Measurements from ENCODE around the gene GNA14. TPM values are rescaled to one million over a fixed set of nuclear protein-coding genes. Genes with fewer than 3 reads are reported as not detected.

GNA14 gene
- total RNA-seq, 1 donor: 0.72 TPM

GRCh38 chr9:77488439-77489126 is 159.5 kb downstream of the GNA14 start:
- Histone ChIP-seq H3K4me2 (ENCODE audit: insufficient read depth, low read length) (no peak overlapping the region), H3K79me2 (ENCODE audit: insufficient read depth, low read length) (no peaks in the 10 kb centered on the region), H3K36me3 (ENCODE audit: insufficient read depth, low read length) (no peaks in the 10 kb centered on the region), H3K27me3 (ENCODE audit: insufficient read depth, low read length) (no peaks in the 10 kb centered on the region), H2AFZ (ENCODE audit: low read length) (peak overlapping the region; percentile 12), H3K9me3 (ENCODE audit: low read depth, low read length) (no peaks in the 10 kb centered on the region), H3K27ac (ENCODE audit: low read depth, low read length) (no peak overlapping the region), H3K4me1 (ENCODE audit: insufficient read depth, low read length) (peaks cover 5% of the 10 kb centered on the region), H4K20me1 (ENCODE audit: insufficient read depth, low read length) (no peaks in the 10 kb centered on the region), H3K4me3 (ENCODE audit: insufficient read depth, low read length) (no peak overlapping the region)
- DNase-seq (ENCODE audit: insufficient read length, low spot score, missing footprints): peak; percentile 73
- TF ChIP-seq CTCF (IDR thresholded peaks at IDR 0.05; ENCODE audit: extremely low read depth, low read depth, low read length): peak; percentile 66

GRCh38 chr9:77486968-77487367 is 161.2 kb downstream of the GNA14 start:
- Histone ChIP-seq H3K79me2 (ENCODE audit: insufficient read depth, low read length) (no peaks in the 10 kb centered on the region), H3K36me3 (ENCODE audit: insufficient read depth, low read length) (no peaks in the 10 kb centered on the region), H3K4me3 (ENCODE audit: insufficient read depth, low read length) (no peak overlapping the region), H2AFZ (ENCODE audit: low read length) (no peak overlapping the region), H3K9me3 (ENCODE audit: low read depth, low read length) (no peaks in the 10 kb centered on the region), H3K4me1 (ENCODE audit: insufficient read depth, low read length) (peaks cover 5% of the 10 kb centered on the region), H3K27me3 (ENCODE audit: insufficient read depth, low read length) (no peaks in the 10 kb centered on the region), H3K27ac (ENCODE audit: low read depth, low read length) (no peak overlapping the region), H3K4me2 (ENCODE audit: insufficient read depth, low read length) (no peak overlapping the region), H4K20me1 (ENCODE audit: insufficient read depth, low read length) (no peaks in the 10 kb centered on the region)
- DNase-seq (ENCODE audit: insufficient read length, low spot score, missing footprints): no peak
- TF ChIP-seq CTCF (IDR thresholded peaks at IDR 0.05; ENCODE audit: extremely low read depth, low read depth, low read length): no peak

GRCh38 chr9:77486463-77486862 is 161.7 kb downstream of the GNA14 start:
- Histone ChIP-seq H3K4me1 (ENCODE audit: insufficient read depth, low read length) (peaks cover 5% of the 10 kb centered on the region), H3K4me2 (ENCODE audit: insufficient read depth, low read length) (no peak overlapping the region), H4K20me1 (ENCODE audit: insufficient read depth, low read length) (no peaks in the 10 kb centered on the region), H3K79me2 (ENCODE audit: insufficient read depth, low read length) (no peaks in the 10 kb centered on the region), H3K27me3 (ENCODE audit: insufficient read depth, low read length) (no peaks in the 10 kb centered on the region), H3K36me3 (ENCODE audit: insufficient read depth, low read length) (no peaks in the 10 kb centered on the region), H3K27ac (ENCODE audit: low read depth, low read length) (no peak overlapping the region), H3K9me3 (ENCODE audit: low read depth, low read length) (no peaks in the 10 kb centered on the region), H2AFZ (ENCODE audit: low read length) (no peak overlapping the region), H3K4me3 (ENCODE audit: insufficient read depth, low read length) (no peak overlapping the region)
- TF ChIP-seq CTCF (IDR thresholded peaks at IDR 0.05; ENCODE audit: extremely low read depth, low read depth, low read length): no peak
- no peak for DNase-seq (ENCODE audit: insufficient read length, low spot score, missing footprints)

- Histone ChIP-seq H3K4me3 (ENCODE audit: insufficient read depth, low read length) (peak overlapping the region; percentile 24), H4K20me1 (ENCODE audit: insufficient read depth, low read length) (no peaks in the 10 kb centered on the region), H3K79me2 (ENCODE audit: insufficient read depth, low read length) (no peaks in the 10 kb centered on the region), H3K4me2 (ENCODE audit: insufficient read depth, low read length) (peak overlapping the region; percentile 73), H3K27ac (ENCODE audit: low read depth, low read length) (peak overlapping the region; percentile 88), H3K36me3 (ENCODE audit: insufficient read depth, low read length) (no peaks in the 10 kb centered on the region), H3K27me3 (ENCODE audit: insufficient read depth, low read length) (no peaks in the 10 kb centered on the region), H3K9me3 (ENCODE audit: low read depth, low read length) (no peaks in the 10 kb centered on the region), H2AFZ (ENCODE audit: low read length) (peak overlapping the region; percentile 71), H3K4me1 (ENCODE audit: insufficient read depth, low read length) (peaks cover 27% of the 10 kb centered on the region)
- TF ChIP-seq CTCF (IDR thresholded peaks at IDR 0.05; ENCODE audit: extremely low read depth, low read depth, low read length): no peak
- DNase-seq (ENCODE audit: insufficient read length, low spot score, missing footprints): peak; percentile 66
Observed at GRCh38 chr9:77475641-77476473, 172.3 kb downstream of the GNA14 start.

All from osteoblast (primary cell).